Fibroblast of upper back skin (primary cell): Measurements from ENCODE around the gene ABLIM3.
A peak's percentile ranks its signal among the peaks of the same experiment; 100 is the strongest.

ENCODE experiments used
- DNase-seq: peaks from one replicate; pipeline ENCODE4 v3.0.0-alpha.2; 2013

The ABLIM3 gene

DNA sequence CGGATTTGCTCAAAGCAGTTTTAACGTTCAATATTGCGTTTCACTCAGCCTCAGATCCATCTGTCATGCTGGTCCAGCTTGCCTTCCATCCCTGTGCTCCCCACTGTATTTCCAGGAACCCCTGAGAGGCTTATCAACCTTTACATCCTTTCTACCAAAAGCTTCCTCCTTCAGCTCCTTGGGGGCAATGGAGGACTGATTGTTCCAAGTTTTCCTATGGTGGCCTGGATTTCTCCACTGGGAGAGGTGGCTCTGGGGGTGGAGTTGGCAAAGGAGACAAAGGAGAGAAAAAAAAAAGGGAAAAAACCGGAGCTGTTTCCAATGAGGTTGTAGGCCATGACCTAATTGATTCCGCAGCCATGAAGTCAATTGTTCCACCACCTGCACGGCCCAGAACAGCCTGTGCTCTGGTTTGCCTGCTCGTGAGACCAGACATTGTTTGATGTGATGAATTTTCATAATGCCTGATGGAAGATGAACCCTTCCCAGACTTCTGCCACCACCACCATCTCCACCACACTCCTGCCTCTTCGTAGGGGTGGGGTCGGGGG, 54.1 kb downstream of the ABLIM3 start:
- DNase-seq = no peak

DNA sequence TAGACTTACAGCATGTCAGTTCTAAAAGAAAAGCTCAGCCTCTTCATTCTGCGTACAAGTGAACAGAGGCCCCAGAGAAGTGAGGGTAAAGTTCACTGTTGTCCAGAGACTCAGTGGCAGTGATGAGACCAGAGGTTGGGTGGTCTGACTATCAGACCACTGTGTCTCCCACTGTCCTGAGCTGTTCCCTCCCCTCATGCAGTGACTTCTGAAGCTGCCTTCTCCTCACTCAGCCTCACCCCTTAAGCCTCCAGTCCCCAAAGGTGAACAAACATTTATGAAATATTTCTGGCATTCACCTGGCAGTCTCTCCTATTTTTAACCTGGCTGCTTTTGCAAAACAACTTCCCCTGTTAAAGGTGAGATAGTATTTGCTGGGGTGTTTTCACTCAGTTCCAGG, 54.7 kb downstream of the ABLIM3 start:
- no peak for DNase-seq

DNA sequence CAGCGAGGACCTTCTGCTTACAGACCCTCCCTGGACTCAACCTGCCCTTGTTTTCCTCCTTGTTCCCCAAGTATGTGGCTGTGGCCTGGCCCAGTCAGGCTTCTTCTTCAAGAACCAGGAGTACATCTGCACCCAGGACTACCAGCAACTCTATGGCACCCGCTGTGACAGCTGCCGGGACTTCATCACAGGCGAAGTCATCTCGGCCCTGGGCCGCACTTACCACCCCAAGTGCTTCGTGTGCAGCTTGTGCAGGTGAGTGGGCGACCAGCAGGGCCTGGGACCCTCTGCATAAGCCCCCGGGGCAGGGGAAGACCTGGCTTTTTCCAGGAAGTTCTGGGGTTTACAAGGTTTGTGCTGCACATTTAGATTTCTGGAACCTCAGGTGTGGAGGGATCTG, 56.9 kb downstream of the ABLIM3 start:
- DNase-seq = no peak

DNA sequence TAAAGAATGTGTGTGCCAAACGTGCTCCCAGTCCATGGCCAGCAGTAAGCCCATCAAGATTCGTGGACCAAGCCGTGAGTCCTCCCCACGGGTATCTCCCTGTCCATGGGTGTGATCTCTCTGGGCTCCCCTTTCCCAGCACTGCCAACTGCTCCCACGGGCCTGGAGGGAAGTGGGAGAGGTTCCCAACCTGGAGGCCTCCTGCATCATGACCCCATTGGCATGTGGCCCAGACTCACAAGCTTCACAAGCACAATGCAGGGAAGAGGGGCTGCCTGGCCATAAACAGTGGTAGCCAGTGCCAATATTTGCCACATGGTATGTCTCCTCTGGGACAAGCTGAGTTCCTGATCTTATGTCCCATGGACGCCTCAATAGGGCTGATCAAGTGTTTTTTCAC, 59.1 kb downstream of the ABLIM3 start:
- DNase-seq = no peak

DNA sequence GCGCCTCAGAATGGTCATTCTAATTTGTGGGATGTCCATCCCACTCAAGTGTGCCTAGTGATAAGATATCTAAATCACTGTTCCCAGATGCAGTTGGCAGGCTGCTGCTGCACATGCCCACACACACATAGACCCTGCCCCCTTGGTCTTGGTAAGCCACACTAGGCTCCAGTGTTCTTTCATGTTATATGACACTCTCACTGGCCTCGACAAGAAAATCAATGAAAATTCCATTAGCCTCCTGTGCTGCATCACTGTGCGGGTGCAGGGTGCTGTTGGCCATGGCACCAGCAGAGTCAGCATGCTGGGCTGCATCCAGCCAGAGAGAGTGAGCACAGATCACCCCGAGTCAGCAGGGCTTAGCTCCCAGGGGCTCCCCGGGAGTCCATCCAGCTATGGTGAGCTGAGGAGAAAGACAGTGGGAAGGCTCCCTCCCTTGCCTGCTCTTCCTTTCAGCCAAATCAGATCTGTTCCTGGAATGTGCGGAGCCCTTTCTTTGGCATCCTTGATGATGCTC, 59.9 kb downstream of the ABLIM3 start:
- no peak for DNase-seq

DNA sequence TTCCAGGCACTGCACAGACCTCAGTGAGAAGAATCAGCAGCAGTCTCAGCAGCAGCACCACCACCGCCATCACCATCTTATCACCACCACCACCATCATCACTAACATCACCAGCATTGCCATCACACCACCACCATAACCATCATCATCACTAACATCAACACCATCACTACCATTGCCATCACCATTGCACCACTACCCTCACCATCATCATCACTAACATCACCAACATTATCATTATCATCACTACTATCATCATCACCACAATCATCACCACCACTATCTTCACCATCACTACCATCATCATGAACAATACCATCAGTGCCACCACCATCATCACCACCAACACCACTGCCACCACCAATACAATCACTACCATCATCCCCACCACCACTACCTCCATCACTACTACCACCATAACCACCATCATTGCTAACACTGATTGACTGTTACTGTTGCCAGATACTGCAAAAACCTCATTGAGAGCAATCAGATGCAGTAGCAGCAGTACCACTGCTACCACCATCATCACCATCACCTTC, 61.7 kb downstream of the ABLIM3 start:
- DNase-seq = no peak

DNA sequence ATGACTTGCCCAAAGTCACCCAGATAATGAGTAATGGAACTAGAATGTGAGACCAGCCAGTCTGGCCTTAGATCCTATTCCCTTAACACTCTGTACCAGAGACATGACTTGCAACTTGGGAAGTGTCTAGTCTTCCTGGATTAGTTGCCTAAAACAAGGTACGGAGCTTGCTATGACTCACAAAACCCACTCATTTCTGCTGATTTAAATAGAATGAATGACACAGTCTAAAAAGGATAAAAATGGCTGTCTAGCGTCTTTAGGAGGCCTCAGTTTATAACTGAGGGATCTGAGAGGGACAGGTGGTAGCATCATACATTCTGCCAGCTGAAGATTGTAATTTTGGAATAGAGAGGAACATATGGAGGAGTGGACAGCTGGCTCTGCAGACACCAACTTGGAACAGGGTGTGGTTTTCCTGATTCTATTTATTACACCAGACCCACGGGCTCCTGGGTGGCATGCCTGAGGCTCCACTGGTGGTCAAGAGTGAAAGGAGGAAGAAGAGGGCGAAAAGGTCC, 62.7 kb downstream of the ABLIM3 start:
- peak; percentile 33 for DNase-seq

DNA sequence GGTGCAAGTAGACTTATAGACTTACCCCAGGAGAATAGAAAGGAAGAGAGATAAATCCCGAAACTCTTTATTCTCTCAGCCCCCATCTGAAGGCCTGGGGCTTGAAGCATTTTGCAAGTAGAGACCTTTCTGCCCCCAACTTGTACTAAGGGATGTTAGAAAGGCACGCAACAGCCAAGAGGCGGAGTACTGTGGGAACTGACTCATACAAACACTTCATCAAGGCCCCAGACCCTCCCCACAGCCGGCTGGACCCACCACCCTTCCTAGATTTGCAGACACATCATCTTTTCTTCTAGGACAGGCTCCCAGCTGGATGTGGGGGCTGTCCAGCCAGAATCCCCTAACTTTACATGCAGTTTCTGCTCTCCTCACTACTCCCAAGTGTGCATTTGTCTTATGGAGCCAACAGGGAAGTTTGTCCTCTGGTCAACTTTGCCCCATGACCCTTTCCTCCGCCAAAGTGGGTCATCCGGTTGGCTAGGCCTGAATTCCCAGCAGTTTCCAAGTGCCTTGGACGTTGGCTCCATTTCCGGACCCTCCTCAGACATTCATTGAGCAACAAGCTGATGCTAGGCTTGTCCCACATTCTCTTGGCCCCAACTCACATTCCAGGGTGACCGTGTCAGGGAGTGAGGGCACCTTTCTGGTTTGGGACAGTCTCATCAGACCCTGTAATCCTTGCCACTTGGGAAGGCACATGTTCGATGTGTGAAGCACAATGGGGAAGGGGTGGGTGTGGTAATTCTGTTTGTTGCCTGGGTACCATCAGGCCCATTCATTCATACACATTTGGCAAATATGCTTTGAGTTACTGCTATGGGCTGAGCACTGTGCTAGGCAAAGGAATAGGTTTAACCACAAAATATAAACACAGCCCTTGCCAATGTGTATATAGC, 64.6 kb downstream of the ABLIM3 start:
- DNase-seq = peak; percentile 72

DNA sequence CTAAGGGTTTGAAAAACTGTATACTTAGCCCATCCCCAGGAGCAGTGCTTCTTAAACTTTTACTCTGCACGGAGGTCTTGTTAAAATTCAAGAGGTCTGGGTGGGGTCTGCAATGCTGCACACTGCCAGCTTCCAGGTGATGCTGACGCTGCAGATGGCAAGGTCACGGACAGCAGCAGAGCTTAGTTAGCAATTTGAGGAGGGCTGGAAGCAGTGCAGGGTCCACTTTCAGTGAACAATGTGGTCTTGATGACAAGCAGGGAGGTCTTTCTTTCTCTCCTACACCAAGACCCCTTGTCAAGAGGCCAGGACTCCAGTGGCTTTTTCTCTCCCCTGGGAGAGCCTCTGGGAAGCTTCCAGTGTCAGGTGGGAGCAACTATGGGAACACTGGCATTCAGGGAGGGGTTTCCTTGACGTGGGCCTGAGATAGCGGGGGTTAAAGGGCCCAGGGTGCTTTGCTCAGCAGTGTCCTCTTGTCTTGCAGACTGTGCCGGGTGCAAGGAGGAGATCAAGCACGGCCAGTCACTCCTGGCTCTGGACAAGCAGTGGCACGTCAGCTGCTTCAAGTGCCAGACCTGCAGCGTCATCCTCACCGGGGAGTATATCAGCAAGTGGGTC, 65.3 kb downstream of the ABLIM3 start:
- DNase-seq = no peak

DNA sequence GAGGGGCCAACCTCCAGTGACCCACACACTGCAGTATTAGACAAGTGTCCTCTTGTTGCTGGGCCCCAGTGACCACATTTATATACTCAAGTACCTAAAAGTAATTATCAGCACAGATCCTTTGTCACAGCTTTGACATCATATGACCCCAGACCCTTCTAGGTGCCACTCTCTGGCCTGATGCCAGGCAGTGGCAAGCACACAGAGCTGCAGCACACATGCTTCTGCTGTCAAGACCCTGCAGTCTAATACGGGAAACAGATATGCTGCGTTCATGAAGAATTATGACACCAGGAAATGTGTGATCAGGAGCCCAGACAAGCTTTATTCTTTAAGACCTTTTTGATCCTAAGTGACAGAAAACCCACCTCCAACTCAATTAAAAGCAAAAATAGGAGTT, 66.5 kb downstream of the ABLIM3 start:
- no peak for DNase-seq

DNA sequence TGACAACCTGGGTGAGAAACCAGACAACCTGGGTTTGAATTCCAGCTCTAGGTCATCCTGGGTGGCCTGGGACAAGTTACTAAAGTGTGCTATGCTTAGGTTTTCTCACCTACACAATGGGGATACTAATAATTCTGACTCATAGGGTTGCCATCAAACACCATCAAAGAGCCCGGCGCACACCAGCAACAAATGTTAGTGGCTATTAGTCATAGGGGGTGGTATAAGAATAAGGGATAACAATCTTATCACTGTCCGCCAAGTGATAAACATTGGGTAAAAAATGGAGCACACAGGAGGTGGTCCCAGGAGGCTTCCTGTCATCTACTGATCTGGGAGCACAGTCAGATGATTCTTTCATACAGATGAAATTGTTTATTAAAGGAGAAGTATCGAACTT, 68.9 kb downstream of the ABLIM3 start:
- DNase-seq = peak; percentile 30

DNA sequence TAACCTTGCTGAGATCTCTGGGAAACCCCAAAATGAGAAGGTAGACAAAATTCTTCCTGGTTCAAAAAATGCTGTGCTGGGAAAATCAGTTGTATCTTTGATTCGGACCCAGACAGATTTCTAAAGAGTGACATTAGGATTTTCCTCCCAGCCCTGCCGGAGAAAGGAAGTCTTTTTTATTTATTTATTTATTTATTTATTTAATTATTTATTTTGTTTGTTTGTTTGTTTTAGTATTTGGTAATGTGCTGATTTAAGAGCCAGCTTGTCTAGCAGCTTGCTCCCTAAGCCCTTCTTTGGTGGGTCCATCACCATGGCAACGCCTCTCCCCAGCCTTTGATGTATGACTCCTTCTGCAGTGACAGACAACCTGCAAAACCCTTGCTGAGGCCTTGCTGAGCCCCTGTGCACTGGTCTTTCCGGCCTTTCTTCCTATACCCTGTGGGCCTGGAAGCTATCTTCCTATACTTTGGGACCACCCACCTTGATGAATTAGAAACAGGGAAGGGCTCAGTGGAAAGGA, 69.7 kb downstream of the ABLIM3 start:
- peak; percentile 29 for DNase-seq

DNA sequence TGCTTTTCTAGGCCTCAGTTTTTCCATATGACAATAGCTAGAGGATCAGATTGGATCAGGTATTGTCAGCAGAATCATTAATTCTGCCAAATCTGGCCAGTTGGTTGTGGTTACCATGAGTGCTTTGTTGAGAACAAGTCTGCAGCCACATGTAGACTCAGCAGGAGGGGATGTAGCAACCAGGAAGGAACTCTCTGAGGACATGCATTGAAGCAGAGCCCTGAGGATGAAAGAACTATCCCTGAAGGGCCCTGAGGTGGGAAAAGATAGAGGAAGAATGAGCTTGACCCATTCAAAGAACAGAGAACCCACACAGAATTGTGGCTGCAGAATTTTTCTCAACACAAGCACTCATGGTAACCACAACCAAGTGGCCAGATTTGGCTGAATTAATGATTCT, 70.3 kb downstream of the ABLIM3 start:
- DNase-seq = peak; percentile 81

DNA sequence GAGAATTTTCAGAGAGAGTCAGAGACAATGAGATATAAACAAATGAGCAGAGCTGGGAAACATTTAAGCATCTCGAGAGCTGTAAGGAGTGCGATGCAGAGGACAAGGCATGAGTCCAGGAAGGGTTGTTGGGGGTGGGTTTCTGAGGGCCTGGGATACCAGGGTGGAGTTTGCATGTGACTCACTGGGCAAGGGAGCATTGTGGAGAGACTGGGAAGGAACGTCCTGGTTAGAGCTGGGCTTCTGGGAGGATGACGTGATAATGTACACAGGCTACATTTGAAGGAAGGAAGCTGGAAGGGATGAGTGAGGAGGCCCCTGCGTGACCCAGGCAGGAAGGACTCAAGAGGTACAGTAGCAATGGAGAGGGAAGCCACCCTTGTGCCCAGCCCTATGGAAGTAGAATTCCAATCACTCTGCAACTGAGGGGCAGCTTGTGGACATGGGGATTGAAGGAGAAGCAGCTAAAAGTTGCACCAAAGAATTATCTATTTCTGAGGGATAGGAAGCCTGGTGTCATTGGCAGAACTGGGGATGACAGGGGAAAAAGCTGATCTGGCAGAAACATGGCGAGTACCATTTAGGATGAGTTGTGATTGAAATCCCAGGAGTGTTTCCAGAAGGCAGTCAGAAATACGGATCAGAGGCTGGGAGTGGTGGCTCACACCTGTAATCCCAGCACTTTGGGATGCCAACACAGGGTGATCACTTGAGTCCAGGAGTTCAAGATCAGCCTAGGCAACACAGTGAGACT, 71.1 kb downstream of the ABLIM3 start:
- DNase-seq = peak; percentile 98

DNA sequence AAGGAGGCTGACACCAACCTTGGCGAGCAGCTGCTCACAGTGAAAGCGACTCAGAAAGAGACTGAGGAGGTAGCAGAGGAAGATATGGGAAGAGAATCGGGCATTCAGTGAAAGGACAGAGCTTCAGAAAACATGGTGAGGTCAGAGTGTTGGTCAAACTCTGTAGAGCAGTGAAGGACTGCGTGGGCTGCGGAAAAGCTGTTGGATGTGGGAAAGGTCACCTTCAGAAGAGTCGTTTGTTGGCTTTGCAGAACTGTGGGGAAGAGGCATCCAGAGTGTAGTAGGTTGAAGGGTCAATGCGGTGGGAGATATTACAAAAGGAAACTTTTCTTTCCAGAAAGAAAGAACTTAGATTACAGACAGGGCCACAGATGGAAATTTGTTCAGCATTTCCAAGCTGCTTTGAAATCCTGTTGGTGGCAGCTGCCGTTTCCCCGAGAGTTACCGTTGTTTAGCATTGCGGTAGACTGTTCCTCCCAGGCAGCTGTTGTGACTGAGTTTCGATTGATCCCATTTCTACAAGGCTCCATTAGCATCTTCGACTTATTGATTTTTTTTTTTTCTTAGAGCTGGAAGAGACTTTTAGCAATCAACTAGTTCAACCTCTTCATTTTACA, 72.1 kb downstream of the ABLIM3 start:
- DNase-seq = no peak

DNA sequence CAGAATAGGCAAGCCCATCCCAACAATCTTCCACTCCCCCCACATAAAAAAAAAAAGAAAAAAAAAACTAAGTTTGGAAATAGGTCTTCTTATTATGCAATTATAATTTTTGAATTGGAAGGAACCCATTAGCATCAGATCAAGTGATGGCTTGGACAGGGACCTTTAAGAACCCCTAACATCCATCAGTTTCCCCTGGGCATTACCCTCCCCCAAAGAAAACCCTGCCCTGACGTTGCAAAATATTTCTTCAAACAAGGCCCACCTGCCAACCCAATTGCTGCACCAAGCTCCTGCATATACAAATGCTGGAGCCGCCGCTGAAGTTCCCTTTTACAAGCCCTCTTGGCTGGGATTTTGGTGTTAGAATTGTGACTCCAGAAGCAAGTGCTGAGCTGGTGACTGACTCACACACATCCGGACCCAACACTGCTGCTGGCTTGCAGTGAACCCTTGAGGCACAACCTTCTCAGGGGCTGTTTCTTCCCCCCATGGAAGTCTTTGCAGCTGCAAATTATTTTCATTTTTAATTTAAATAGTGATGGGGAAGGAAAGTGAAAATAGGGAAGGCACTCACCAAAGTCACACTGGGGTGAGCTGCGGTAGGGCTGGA, 74.3 kb downstream of the ABLIM3 start:
- no peak for DNase-seq

DNA sequence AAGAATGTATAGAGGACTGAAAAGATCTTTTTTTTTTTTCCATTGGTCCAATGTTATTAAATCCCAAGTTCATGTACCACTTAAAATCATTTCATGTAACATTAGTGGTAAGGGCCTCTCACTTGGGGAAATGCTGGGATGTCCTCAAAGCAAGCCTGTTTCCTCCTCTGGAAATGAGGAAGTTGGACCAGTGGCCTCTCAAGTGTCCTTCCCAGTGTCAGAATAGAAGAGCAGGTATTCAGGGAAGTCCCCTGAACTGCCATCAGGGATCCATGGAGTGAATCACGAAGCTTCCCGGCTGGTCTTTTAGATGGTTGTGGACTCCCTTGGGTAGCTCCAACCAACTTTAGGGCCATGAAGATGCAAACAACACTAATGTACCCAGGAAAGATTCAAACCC, 75.2 kb downstream of the ABLIM3 start:
- DNase-seq = no peak

DNA sequence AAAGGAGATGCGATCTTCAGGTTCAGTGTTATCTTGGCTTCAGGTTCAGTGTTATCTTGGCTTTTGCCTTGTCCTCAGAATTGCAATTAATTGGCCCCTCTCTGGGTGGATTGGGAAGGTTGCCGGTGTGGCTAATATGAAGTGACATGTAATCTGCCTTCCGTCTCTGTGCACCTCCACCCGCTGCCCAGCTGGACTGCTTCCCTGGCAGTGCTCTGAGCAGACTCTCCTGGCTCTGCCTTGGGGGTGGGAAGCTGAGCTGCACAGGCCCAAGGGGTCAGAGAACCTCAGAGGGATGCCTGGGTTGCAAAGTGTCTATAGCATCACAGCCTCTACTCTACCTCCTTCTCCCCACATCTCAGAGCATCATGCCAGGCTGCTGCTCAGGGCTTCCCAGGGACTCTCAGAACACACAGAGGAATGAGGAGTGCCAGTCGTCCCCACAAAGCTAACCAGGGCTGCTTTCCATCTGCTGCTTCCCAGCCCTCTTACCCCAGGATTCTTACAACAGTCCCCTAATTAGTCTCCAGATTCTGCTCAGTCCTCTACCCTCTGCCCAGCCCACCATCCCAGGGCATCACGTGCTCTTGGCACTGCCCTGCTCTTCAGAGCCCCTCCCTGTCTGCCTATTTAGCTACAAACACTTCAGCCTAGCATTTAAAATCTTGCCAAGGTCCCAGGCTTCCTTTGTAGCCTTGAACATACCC, 76.0 kb downstream of the ABLIM3 start:
- no peak for DNase-seq

DNA sequence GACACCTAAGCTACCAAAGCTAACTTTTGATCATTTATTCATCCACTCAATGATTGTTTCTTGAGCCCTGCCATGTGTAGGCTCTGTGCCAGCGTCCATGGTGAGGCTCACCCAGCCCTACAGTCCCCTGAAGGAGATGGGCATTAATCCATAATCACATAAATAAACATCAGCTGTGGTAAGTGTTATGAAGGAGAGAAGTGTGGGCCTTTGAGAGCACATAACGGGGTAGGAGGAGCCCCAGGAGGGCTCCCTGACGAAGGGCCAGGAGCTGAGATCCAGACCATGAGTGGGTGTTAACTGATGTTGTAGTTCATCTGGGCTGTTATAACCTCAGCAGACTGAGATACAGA, 76.5 kb downstream of the ABLIM3 start:
- no peak for DNase-seq

DNA sequence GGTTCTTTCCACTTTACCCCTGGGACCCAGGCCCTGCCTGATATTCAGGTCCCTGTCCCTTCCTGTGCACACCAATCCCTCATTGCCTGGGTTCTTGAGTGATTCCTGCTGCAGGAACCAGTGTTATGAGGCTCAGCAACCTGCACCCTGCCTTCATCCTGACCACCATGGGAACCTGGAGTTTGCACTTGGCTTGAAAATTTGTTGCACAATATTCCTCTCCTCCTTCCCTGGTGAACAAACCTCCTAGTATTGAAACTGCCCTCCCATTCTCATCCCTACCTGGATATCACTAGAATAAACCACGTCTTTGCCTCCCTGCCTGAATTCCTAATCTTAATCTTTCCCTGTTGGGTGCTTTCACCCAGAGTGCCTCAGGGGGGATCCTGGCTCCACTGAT, 78.3 kb downstream of the ABLIM3 start:
- no peak for DNase-seq

DNA sequence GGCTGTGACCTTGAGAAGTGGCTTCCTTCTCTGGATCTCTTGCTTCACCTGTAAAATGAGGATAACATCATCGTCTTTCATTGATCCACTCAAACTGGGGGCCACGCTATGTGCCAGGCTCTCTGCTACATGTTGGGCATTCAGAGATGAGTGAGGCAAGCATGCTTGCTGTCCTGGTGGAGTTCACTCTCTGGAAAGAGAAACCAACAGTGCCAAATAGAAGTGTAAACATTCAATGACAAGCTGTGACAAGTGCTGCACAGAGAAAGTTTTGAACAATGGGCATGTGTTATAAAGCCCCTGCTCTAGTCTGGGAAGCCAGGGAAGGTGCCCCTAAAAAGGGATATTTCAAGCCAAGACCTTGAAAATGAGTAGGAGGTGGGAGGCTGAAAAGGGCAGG, 79.5 kb downstream of the ABLIM3 start:
- no peak for DNase-seq
